Naive thymus-derived CD4-positive, alpha-beta T cell (primary cell): ENCODE data around the gene UBAC1. TPM values are rescaled to one million over a fixed set of nuclear protein-coding genes. Genes with fewer than 3 reads are reported as not detected.
"Not testable (repeated sequence)": the region's sequence is repeated elsewhere in the genome, so short reads cannot be mapped to it uniquely, and the experiment has no call there.

Source experiments
- ATAC-seq: fragments of 150-1000 bp; cut with Tn5 transposase; 2 replicates; pipeline ENCODE4 v1.10.0; 2021; ENCODE audit warnings: mild to moderate bottlenecking, moderate library complexity
- CTCF ChIA-PET: fragments of 350-600 bp; sonication (Branson Sonifier 250); formaldehyde crosslinking; loops from one replicate; lab custom pipeline; 2021; ENCODE audit warnings: antibody characterized with exemption; lab: Charles Lee
- POLR2A ChIA-PET: fragments of 350-600 bp; sonication (Branson Sonifier 250); formaldehyde crosslinking; loops from one replicate; lab custom pipeline; 2021; ENCODE audit warnings: antibody characterized with exemption, inconsistent platforms; lab: Charles Lee
- DNase-seq, 9 donors: peaks; one replicate each; pipeline versions ENCODE4 v3.0.0 to v3.0.0-alpha.2; 2020 to 2022; ENCODE audit warnings: mixed read lengths in 1 of 9
- H3K27ac ChIP-seq: one replicate; pipeline ENCODE4 v1.7.0; 2013; ENCODE audit warnings: mild to moderate bottlenecking, low read depth, low read length, moderate library complexity
- H3K27me3 ChIP-seq, 2 donors: one replicate each; pipeline ENCODE4 v1.7.0; 2013; ENCODE audit warnings: low read length in 2 of 2, mild to moderate bottlenecking in 2 of 2, moderate library complexity in 2 of 2; ENCODE audit not compliant: control insufficient read depth in 2 of 2, insufficient read depth in 2 of 2
- H3K36me3 ChIP-seq, 3 experiments: 1 replicate in 2 of 3; 2 replicates in 1 of 3; pipeline ENCODE4 v1.7.0; 2013; ENCODE audit warnings: low read length in 3 of 3, mild to moderate bottlenecking in 3 of 3, moderate library complexity in 1 of 3; ENCODE audit not compliant: insufficient read depth in 3 of 3, control insufficient read depth in 2 of 3
- H3K4me1 ChIP-seq, 2 donors: one replicate each; pipeline ENCODE4 v1.7.0; 2013; ENCODE audit warnings: low read length in 2 of 2, mild to moderate bottlenecking in 2 of 2, moderate library complexity in 1 of 2; ENCODE audit not compliant: control insufficient read depth in 2 of 2, insufficient read depth in 2 of 2
- H3K4me3 ChIP-seq: 2 replicates; pipeline ENCODE4 v1.7.0; 2013; ENCODE audit warnings: mild to moderate bottlenecking, low read length
- H3K9me3 ChIP-seq, 3 experiments: 1 replicate in 2 of 3; 2 replicates in 1 of 3; pipeline ENCODE4 v1.7.0; 2013; ENCODE audit warnings: low read length in 3 of 3; ENCODE audit not compliant: control insufficient read depth in 2 of 3
- H3K27ac Mint-ChIP-seq, 9 donors: one replicate each; pipeline ENCODE4 v1.8.0; 2020 to 2022; ENCODE audit warnings: mixed read lengths in 9 of 9, mild to moderate bottlenecking in 8 of 9, moderate library complexity in 5 of 9, inconsistent platforms in 2 of 9
- H3K27me3 Mint-ChIP-seq, 5 donors: one replicate each; pipeline ENCODE4 v1.8.0; 2021 to 2022; ENCODE audit warnings: mixed read lengths in 5 of 5, mild to moderate bottlenecking in 1 of 5
- H3K36me3 Mint-ChIP-seq, 5 donors: one replicate each; pipeline ENCODE4 v1.8.0; 2020 to 2022; ENCODE audit warnings: mixed read lengths in 5 of 5, mild to moderate bottlenecking in 3 of 5, inconsistent platforms in 1 of 5
- H3K4me1 Mint-ChIP-seq, 7 donors: one replicate each; pipeline ENCODE4 v1.8.0; 2020 to 2022; ENCODE audit warnings: mixed read lengths in 7 of 7, mild to moderate bottlenecking in 3 of 7, inconsistent platforms in 1 of 7
- H3K4me3 Mint-ChIP-seq, 10 donors: one replicate each; pipeline ENCODE4 v1.8.0; 2020 to 2022; ENCODE audit warnings: mild to moderate bottlenecking in 10 of 10, mixed read lengths in 10 of 10, moderate library complexity in 6 of 10, inconsistent platforms in 2 of 10
- H3K9me3 Mint-ChIP-seq, 11 donors: one replicate each; pipeline ENCODE4 v1.8.0; 2020 to 2022; ENCODE audit warnings: mixed read lengths in 11 of 11, mild to moderate bottlenecking in 4 of 11, inconsistent platforms in 1 of 11, moderate library complexity in 1 of 11
- intact Hi-C, 2 donors: fragments of 100-400 bp; cut with micrococcal nuclease; formaldehyde crosslinking; loops; one replicate each; pipeline ENCODE4 v1.15.1; 2023
- polyA plus RNA-seq, 2 donors: library from polyadenylated mRNA; unstranded; fragments of 300-500 nt; fragmentation: Illumina TruSeq; gene quantifications; one replicate each; pipeline ENCODE4 v1.2.3, GENCODE V29; 2021
- total RNA-seq, 6 experiments: library from RNA in 5 of 6; stranded (reverse) in 5 of 6; gene quantifications; 1 replicate in 5 of 6; 2 replicates in 1 of 6; pipeline ENCODE4 v1.2.3 and lab custom pipeline; 2021 to 2026

The UBAC1 gene
- total and polyA plus RNA-seq, 7 experiments from 2014 or later = 19.6 to 36.1 (median 31.2) TPM

DNA sequence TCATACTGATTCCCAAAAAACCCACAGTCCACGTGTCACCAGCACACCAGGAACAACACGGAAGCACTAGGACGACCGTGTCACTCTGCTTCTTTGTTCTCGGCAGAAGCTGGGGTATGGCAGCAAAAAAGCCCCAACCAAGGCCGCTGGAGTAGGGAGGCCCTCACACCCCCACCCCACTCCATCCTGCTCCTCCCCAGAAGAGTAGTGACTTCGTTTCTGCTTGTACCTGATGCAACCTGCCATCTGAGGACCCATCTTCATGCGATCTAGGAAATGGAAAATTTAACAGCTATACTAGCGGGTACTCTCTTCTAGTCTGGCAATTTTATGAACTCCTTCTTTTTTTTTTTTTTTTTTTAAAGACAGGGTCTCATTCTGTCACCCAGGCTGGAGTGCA, 3.7 kb downstream of the UBAC1 start:
- peaks cover 0 to 25% (median 4%) of the 10 kb centered on the region in 3 experiments for H3K36me3 ChIP-seq
- H3K4me1 ChIP-seq = peaks cover 15 to 16% of the 10 kb centered on the region in 2 donors
- intact Hi-C loops = no loop called here
- H3K36me3 Mint-ChIP-seq = peaks cover 5 to 15% (median 8%) of the 10 kb centered on the region in 5 donors
- peak overlapping the region in 1 of 9 donors; percentile 28 for H3K27ac Mint-ChIP-seq
- no peak overlapping the region for H3K4me3 Mint-ChIP-seq
- ATAC-seq (no peak), DNase-seq (no peak)
- no peaks in the 10 kb centered on the region for H3K9me3 ChIP-seq
- H3K9me3 Mint-ChIP-seq = peaks cover 0 to 2% (median 0%) of the 10 kb centered on the region in 11 donors
- CTCF ChIA-PET = no interaction called here
- H3K27me3 ChIP-seq = no peaks in the 10 kb centered on the region
- POLR2A ChIA-PET = no interaction called here
- no peak overlapping the region for H3K4me3 ChIP-seq
- no peak overlapping the region for H3K27ac ChIP-seq
- peaks cover 14 to 39% (median 26%) of the 10 kb centered on the region in 7 donors for H3K4me1 Mint-ChIP-seq
- H3K27me3 Mint-ChIP-seq = peaks cover 0 to 4% (median 0%) of the 10 kb centered on the region in 5 donors

DNA sequence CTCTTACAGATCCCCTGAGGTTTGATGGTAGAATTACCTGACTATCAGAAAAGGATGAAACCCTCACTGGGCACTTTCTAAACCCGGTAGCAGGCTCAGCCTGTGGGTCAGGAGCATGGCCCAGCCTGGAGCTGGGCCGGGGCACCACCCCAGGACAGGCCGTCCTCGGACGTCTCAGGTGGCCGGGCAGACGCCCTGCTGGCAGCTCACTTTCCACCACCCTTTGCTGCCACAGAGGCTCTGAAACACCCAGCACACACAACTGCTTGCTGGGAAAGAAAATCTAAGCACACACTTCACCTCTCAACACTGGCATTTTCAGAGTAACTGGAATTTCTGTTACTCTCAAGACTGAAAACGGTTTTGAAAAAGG, 4.4 kb downstream of the UBAC1 start:
- no peaks in the 10 kb centered on the region for H3K27me3 ChIP-seq
- H3K4me1 ChIP-seq = peaks cover 13 to 14% of the 10 kb centered on the region in 2 donors
- no peak overlapping the region for H3K4me3 ChIP-seq
- H3K4me1 Mint-ChIP-seq = peaks cover 12 to 33% (median 20%) of the 10 kb centered on the region in 7 donors
- no peaks in the 10 kb centered on the region for H3K27me3 Mint-ChIP-seq
- peaks cover 5 to 21% (median 9%) of the 10 kb centered on the region in 5 donors for H3K36me3 Mint-ChIP-seq
- ChIA-PET POLR2A (no interaction called here), CTCF (no interaction called here)
- H3K36me3 ChIP-seq = peaks cover 0 to 32% (median 4%) of the 10 kb centered on the region in 3 experiments
- intact Hi-C loops = no loop called here
- H3K27ac Mint-ChIP-seq = no peak overlapping the region
- no peak overlapping the region for H3K4me3 Mint-ChIP-seq
- H3K27ac ChIP-seq = no peak overlapping the region
- no peak for DNase-seq
- peaks cover 0 to 2% (median 0%) of the 10 kb centered on the region in 11 donors for H3K9me3 Mint-ChIP-seq
- no peak for ATAC-seq
- no peaks in the 10 kb centered on the region for H3K9me3 ChIP-seq

DNA sequence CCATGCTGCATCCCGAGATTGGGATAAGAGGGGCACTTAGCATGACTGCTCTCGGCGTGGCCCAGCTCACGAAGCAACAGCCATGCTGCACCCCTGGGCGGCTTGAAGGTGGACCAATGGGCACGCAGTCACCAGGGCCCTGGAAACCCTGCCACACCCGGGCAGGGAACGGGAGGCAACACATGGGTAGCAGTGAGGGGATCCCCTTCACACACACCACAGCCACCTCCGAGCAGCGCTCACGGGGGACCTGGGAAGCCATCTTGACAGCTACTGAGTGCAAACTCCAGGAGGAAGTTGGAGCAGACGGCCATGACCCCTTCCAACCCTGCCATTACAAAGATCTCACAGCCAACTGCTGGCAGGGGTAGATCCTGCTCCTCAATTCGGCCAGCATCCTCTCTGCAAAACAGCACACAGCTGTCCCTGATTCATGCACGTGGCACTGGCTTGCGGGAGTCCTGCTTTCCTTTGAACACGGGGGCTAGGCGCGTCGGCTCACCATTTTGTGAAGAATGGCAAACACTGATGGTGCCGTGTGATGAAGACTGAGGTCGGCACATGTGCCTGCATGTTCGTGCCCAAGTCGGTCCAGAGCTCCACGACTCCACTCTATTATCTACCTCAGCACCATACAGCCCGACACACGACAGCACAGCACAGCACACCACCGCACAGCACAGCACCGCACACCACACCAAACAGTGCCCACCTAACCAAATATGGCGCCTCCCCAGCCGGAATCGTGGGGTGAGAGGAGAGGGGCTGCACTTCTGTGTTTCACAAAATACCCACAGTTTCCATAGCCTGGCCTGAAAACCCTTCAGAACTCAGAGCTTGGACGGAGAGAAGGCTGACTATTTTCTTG, 5.0 kb downstream of the UBAC1 start:
- peaks cover 10% of the 10 kb centered on the region in 2 donors for H3K4me1 ChIP-seq
- Mint-ChIP-seq H3K36me3 (peaks cover 5 to 22% (median 9%) of the 10 kb centered on the region in 5 donors), H3K4me3 (no peak overlapping the region), H3K27me3 (no peaks in the 10 kb centered on the region), H3K9me3 (no peaks in the 10 kb centered on the region), H3K27ac (no peak overlapping the region), H3K4me1 (peaks cover 10 to 27% (median 16%) of the 10 kb centered on the region in 7 donors)
- intact Hi-C loops = no loop called here
- H3K4me3 ChIP-seq = no peak overlapping the region
- no peaks in the 10 kb centered on the region for H3K27me3 ChIP-seq
- ATAC-seq = no peak
- no peaks in the 10 kb centered on the region for H3K9me3 ChIP-seq
- CTCF ChIA-PET = no interaction called here
- H3K27ac ChIP-seq = no peak overlapping the region
- DNase-seq = no peak
- POLR2A ChIA-PET = no interaction called here
- peaks cover 0 to 32% (median 4%) of the 10 kb centered on the region in 3 experiments for H3K36me3 ChIP-seq

DNA sequence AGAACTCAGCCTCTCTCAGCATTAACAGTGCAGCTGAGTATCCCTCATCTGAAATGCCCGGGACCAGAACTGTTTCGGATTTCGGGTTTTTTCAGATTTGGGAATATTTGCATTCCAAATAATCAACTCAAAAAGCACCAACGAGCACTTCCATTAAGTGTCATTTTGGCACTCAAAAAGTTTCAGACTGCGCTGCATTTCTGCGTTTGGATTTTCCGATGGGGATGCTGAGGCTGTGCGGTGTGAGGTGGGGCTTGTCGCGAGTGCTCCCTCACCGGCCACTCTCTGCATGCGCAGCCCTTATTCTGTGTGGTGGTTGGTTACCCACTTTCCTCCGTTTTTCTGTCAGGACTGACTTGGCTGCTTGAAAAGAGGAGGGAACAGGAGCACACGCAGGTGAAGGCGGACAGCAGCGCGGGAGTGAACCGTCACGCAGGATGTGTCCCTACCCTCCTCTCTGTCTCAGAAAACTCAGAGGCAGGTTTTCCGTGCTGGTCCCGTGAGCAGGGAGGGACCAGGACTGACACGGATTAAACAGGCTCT, 8.4 kb downstream of the UBAC1 start:
- Histone ChIP-seq H3K27ac (no peak overlapping the region), H3K27me3 (no peaks in the 10 kb centered on the region), H3K36me3 (peaks cover 0 to 46% (median 4%) of the 10 kb centered on the region in 3 experiments), H3K9me3 (no peaks in the 10 kb centered on the region), H3K4me3 (no peak overlapping the region), H3K4me1 (no peaks in the 10 kb centered on the region)
- H3K4me1 Mint-ChIP-seq = peaks cover 0 to 12% (median 6%) of the 10 kb centered on the region in 7 donors
- H3K4me3 Mint-ChIP-seq = no peak overlapping the region
- DNase-seq (no peak), ATAC-seq (no peak)
- POLR2A ChIA-PET = no interaction called here
- intact Hi-C loops = no loop called here
- CTCF ChIA-PET = no interaction called here
- H3K9me3 Mint-ChIP-seq = no peaks in the 10 kb centered on the region
- no peaks in the 10 kb centered on the region for H3K27me3 Mint-ChIP-seq
- no peak overlapping the region for H3K27ac Mint-ChIP-seq
- peaks cover 11 to 37% (median 19%) of the 10 kb centered on the region in 5 donors for H3K36me3 Mint-ChIP-seq

DNA sequence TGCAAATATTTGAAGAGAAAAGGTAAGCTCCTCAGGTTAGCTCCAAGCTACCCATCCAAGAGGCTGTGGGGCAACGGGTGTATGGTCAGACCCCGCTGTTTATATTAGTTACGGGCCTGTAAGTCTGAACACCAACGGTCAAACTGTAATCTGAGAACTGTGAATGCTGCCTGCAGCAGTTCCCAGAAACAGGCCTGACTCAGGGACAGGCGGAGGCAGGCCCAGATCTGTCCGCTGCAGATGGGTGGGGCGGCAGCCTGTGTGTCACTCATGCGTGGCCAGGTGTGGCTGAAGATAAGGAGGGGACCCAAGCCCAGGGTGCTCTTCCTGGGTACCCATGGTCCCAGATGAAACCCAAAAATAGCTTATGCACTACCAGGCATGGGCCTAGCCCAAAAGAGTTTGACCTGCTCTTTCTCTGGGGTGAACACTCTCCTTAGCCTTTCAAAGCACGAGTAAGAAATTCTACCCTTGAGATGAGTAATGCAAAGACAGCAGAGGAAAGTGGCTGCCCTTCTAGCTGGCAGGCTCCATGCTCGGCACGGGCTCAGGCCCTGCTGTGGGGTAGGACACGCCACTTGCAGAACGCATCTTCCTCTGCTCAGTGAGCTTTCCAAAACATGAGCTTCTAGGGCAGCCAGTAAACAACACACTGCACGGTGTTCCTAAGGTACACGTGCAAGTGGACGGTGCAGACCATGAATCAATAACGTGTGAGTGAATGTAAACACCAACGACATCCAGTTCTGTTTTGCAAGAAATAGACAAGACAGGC, 9.1 kb downstream of the UBAC1 start:
- no peaks in the 10 kb centered on the region for H3K9me3 Mint-ChIP-seq
- no peak overlapping the region for H3K4me3 Mint-ChIP-seq
- no peaks in the 10 kb centered on the region for H3K27me3 ChIP-seq
- intact Hi-C loops = no loop called here
- peaks cover 13 to 41% (median 19%) of the 10 kb centered on the region in 5 donors for H3K36me3 Mint-ChIP-seq
- ChIA-PET CTCF (no interaction called here), POLR2A (no interaction called here)
- no peaks in the 10 kb centered on the region for H3K27me3 Mint-ChIP-seq
- DNase-seq = no peak
- H3K4me1 Mint-ChIP-seq = peaks cover 0 to 13% (median 6%) of the 10 kb centered on the region in 7 donors
- H3K36me3 ChIP-seq = peaks cover 0 to 52% (median 4%) of the 10 kb centered on the region in 3 experiments
- H3K27ac Mint-ChIP-seq = no peak overlapping the region
- no peak for ATAC-seq
- H3K4me3 ChIP-seq = no peak overlapping the region
- H3K4me1 ChIP-seq = no peaks in the 10 kb centered on the region
- no peaks in the 10 kb centered on the region for H3K9me3 ChIP-seq
- H3K27ac ChIP-seq = no peak overlapping the region

DNA sequence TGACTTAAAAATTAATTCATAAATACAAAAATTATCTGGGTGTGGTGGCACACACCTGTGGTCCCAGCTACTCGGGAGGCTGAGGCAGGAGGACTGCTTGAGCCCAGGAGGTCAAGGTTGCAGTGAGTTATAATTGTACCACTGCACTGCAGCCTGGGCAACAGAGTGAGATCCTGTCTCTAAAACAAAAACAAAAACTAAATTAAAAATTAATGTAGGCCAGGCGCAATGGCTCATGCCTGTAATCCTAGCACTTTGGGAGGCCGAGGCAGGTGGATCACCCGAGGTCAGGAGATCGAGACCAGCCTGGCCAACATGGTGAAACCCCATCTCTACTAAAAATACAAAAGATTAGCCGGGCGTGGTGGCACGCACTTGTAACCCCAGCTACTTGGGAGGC, 9.9 kb downstream of the UBAC1 start:
- CTCF ChIA-PET, H3K4me3 Mint-ChIP-seq, H3K4me1 ChIP-seq, H3K27ac ChIP-seq, DNase-seq, ATAC-seq, POLR2A ChIA-PET, H3K4me3 ChIP-seq, H3K27me3 ChIP-seq, H3K9me3 ChIP-seq, H3K27me3 Mint-ChIP-seq, intact Hi-C loops, H3K27ac Mint-ChIP-seq, H3K9me3 Mint-ChIP-seq: not testable (repeated sequence)
- H3K4me1 Mint-ChIP-seq = peaks cover 0 to 13% (median 6%) of the 10 kb centered on the region in 7 donors
- peaks cover 0 to 60% (median 4%) of the 10 kb centered on the region in 3 experiments for H3K36me3 ChIP-seq
- peaks cover 13 to 46% (median 19%) of the 10 kb centered on the region in 5 donors for H3K36me3 Mint-ChIP-seq
